A549 (cell line): ENCODE data around the gene SORCS2. TPM values are rescaled to one million over a fixed set of nuclear protein-coding genes. Genes with fewer than 3 reads are reported as not detected.

Source experiments
- ATAC-seq, 2 experiments: fragments of 200-7000 bp in 1 of 2; fragments of >200 bp in 1 of 2; cut with Nextera tagmentation in 1 of 2; cut with Tn5 transposase in 1 of 2; 3 replicates each; pipeline versions ENCODE4 v1.8.0 to v1.9.1; 2018 to 2020; ENCODE audit warnings: mild to moderate bottlenecking in 1 of 2, moderate library complexity in 1 of 2
- CTCF ChIA-PET: fragments of 300-600 bp; sonication (Branson Sonifier 250); formaldehyde crosslinking; extraction: SDS; loops from one replicate; lab custom pipeline; 2021; ENCODE audit warnings: antibody characterized with exemption, inconsistent platforms; lab: Yijun Ruan, JAX
- POLR2A ChIA-PET: fragments of 350-600 bp; formaldehyde crosslinking; extraction: SDS; loops from one replicate; lab custom pipeline; 2021; ENCODE audit warnings: antibody characterized with exemption, inconsistent platforms; lab: Yijun Ruan, JAX
- DNase-seq, 2 experiments: peaks; one replicate each; pipeline versions ENCODE4 v3.0.0 to v3.0.0-alpha.2; 2011 to 2016; ENCODE audit warnings: low read depth in 1 of 2, low spot score in 1 of 2
- FAIRE-seq: peaks from 2 replicates; lab custom pipeline; 2011; peaks lifted over from hg19 to GRCh38; lab: Jason Lieb, UNC
- H3K27ac ChIP-seq, 2 experiments: fragments of >200 bp; sonication (Bioruptor Twin); formaldehyde crosslinking; 3 replicates each; pipeline ENCODE4 v1.5.1; 2016 to 2017
- H3K4me1 ChIP-seq: fragments of >200 bp; sonication (Bioruptor Twin); formaldehyde crosslinking; 3 replicates; pipeline ENCODE4 v1.6.1; 2016
- H3K4me2 ChIP-seq: fragments of >200 bp; sonication (Bioruptor Twin); formaldehyde crosslinking; 3 replicates; pipeline ENCODE4 v1.6.1; 2016
- H3K4me3 ChIP-seq: fragments of >200 bp; sonication (Bioruptor Twin); formaldehyde crosslinking; 3 replicates; pipeline ENCODE4 v1.5.1; 2016
- H3K9me3 ChIP-seq: fragments of >200 bp; sonication (Bioruptor Twin); formaldehyde crosslinking; 3 replicates; pipeline ENCODE4 v1.6.1; 2016
- CBX2 ChIP-seq: fragments of 200-600 bp; sonication (generic); IDR thresholded peaks from 2 replicates; pipeline ENCODE4 v1.6.1; 2016; ENCODE audit warnings: low read depth, mild to moderate bottlenecking, borderline replicate concordance
- CBX8 ChIP-seq: fragments of 200-600 bp; sonication (generic); IDR thresholded peaks from 2 replicates; pipeline ENCODE4 v1.6.1; 2016
- CEBPB ChIP-seq, 2 experiments: fragments of >200 bp in 1 of 2; sonication (Bioruptor Twin) in 1 of 2; formaldehyde crosslinking in 1 of 2; IDR thresholded peaks; 2 replicates each; pipeline ENCODE4 v1.6.1; 2012 to 2016
- CHD2 ChIP-seq: fragments of 150-350 bp; IDR thresholded peaks from 2 replicates; pipeline ENCODE4 v1.6.1; 2014; ENCODE audit warnings: low read length; ENCODE audit not compliant: partially characterized antibody
- E2F6 ChIP-seq: IDR thresholded peaks from 2 replicates; pipeline ENCODE4 v1.6.1; 2012; ENCODE audit warnings: low read depth, borderline replicate concordance
- ELK1 ChIP-seq: fragments of 150-350 bp; IDR thresholded peaks from 2 replicates; pipeline ENCODE4 v1.6.1; 2014; ENCODE audit warnings: low read depth, mild to moderate bottlenecking, low read length
- FOSL2 ChIP-seq, 2 experiments: fragments of 450-650 bp in 1 of 2; fragments of >200 bp in 1 of 2; sonication (Bioruptor Twin) in 1 of 2; formaldehyde crosslinking; IDR thresholded peaks; 2 replicates each; pipeline versions ENCODE4 v1.5.0 to v1.6.1; 2016 to 2020; ENCODE audit warnings: mild to moderate bottlenecking in 1 of 2, moderate library complexity in 1 of 2
- GATA3 ChIP-seq: IDR thresholded peaks from 2 replicates; pipeline ENCODE4 v1.6.1; 2012; ENCODE audit warnings: borderline replicate concordance
- HES2 ChIP-seq: fragments of >200 bp; sonication (Bioruptor Twin); formaldehyde crosslinking; IDR thresholded peaks from 2 replicates; pipeline ENCODE4 v1.6.1; 2016
- JUNB ChIP-seq: fragments of >200 bp; sonication (Bioruptor Twin); formaldehyde crosslinking; IDR thresholded peaks from 2 replicates; pipeline ENCODE4 v1.6.1; 2016
- KDM5A ChIP-seq: fragments of 200-600 bp; sonication (generic); IDR thresholded peaks from 2 replicates; pipeline ENCODE4 v1.6.1; 2016; ENCODE audit warnings: antibody characterized with exemption, mild to moderate bottlenecking
- MAFK ChIP-seq: fragments of 450-650 bp; IDR thresholded peaks from 2 replicates; pipeline ENCODE4 v1.6.1; 2014; ENCODE audit not compliant: partially characterized antibody
- MAZ ChIP-seq: fragments of 150-350 bp; IDR thresholded peaks from 2 replicates; pipeline ENCODE4 v1.6.1; 2014; ENCODE audit warnings: antibody characterized with exemption, low read depth, low read length, borderline replicate concordance
- NFE2L2 ChIP-seq: fragments of 150-350 bp; conservative IDR thresholded peaks from 2 replicates; pipeline ENCODE4 v1.6.1; 2014; ENCODE audit warnings: low read length
- POLR2AphosphoS2 ChIP-seq: conservative IDR thresholded peaks from 2 replicates; pipeline ENCODE4 v1.6.1; 2012; ENCODE audit warnings: low read length, improper control_type of control experiment, inconsistent platforms
- RARB ChIP-seq: fragments of 250-450 bp; sonication (Bioruptor Pico); IDR thresholded peaks from 2 replicates; pipeline ENCODE4 v1.8.0; 2021; ENCODE audit warnings: mild to moderate bottlenecking, moderate library complexity
- SREBF2 ChIP-seq: fragments of 450-650 bp; IDR thresholded peaks from 2 replicates; pipeline ENCODE4 v1.6.1; 2014; ENCODE audit warnings: mild to moderate bottlenecking, moderate library complexity
- ZFP36 ChIP-seq: fragments of 450-650 bp; IDR thresholded peaks from 2 replicates; pipeline ENCODE4 v1.6.1; 2014; ENCODE audit warnings: borderline replicate concordance; ENCODE audit not compliant: partially characterized antibody
- ZNF302 ChIP-seq: fragments of 250-450 bp; sonication (Bioruptor Pico); IDR thresholded peaks from 2 replicates; pipeline ENCODE4 v1.9.0; 2021; ENCODE audit warnings: inconsistent platforms, mild to moderate bottlenecking, moderate library complexity
- ZSCAN20 ChIP-seq: fragments of 250-450 bp; sonication (Bioruptor Pico); IDR thresholded peaks from 2 replicates; pipeline ENCODE4 v1.8.0; 2022; ENCODE audit warnings: mild to moderate bottlenecking, moderate library complexity
- WGBS: methylation state at CpG from one replicate; pipeline ENCODE4 v1.1.6; 2017; ENCODE audit errors: missing lambda C conversion rate; 5-methylcytosine and 5-hydroxymethylcytosine counted together
- polyA plus RNA-seq, 4 experiments: library from polyadenylated mRNA; depleted of rRNA in 3 of 4; stranded (reverse); fragments of >200 nt; fragmentation: RNase III in 1 of 4; extraction: RNeasy Plus Mini Kit Qiagen cat#74134 plus additional on column Dnase treatment in 1 of 4; gene quantifications; 2 replicates in 3 of 4; 3 replicates in 1 of 4; pipeline ENCODE4 v1.2.3, GENCODE V29; 2011 to 2017
- TF ChIP-seq, protein P1 (sequence below): IDR thresholded peaks from 2 replicates; pipeline ENCODE4 v1.6.1; 2012
- TF ChIP-seq, protein P2 (sequence below): fragments of 250-450 bp; sonication (Bioruptor Pico); IDR thresholded peaks from 2 replicates; pipeline ENCODE4 v1.5.0; 2021; ENCODE audit warnings: mild to moderate bottlenecking, moderate library complexity, borderline replicate concordance
- TF ChIP-seq, protein P3 (sequence below): fragments of >200 bp; sonication (Bioruptor Twin); formaldehyde crosslinking; IDR thresholded peaks from 3 replicates; pipeline ENCODE4 v1.5.1; 2016

Gene SORCS2
- polyA plus RNA-seq, 2 of the 4 experiments (the other 2 are of a cell fraction), result 1.4 to 4.6 TPM

DNA sequence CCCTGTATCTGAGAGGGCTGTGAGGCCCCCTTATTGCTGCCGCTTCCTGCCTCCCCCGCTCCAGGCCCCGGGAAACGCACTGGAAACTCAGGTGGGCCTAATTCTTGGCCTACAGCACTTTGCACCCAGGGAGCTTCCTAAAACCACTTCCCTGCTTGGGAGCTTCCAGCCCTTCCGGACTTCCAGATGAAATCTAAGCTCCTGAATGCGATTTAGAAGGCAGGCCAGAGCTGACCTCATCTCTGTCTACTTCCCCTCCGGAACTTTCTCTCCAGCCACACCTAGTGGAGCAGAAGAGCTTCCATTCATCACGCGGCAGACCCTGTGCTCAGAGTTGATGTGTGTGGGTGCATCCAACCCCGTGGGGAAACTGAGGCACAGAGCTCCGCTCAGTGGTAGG is 84.2 kb downstream of the SORCS2 start:
- no peak overlapping the region for H3K27ac ChIP-seq
- H3K4me1 ChIP-seq, result no peaks in the 10 kb centered on the region
- H3K4me3 ChIP-seq, result no peak overlapping the region
- WGBS, result 81% methylated on average over 9 of the region's 11 CpGs
- ATAC-seq, result no peak
- ChIA-PET POLR2A (no interaction called here), CTCF (interaction anchor here (0.6 to 2.0 kb wide), 6 partner anchors 10 to 819 kb away, joined by 3 to 8 read pairs (median 6); partner anchors contain the start of gene SORCS2)
- TF ChIP-seq ZSCAN20 (CRISPR knock-in tag) (no peak), ELK1 (no peak), FOSL2 (IDR thresholded peaks at IDR 0.05) (no peak), FOSL2 (CRISPR knock-in tag; IDR thresholded peaks at IDR 0.05) (no peak), CEBPB (IDR thresholded peaks at IDR 0.05) (no peak), E2F6 (no peak), ZFP36 (no peak), CBX8 (no peak), SREBF2 (no peak), CBX2 (no peak), NFE2L2 (no peak), HES2 (no peak), MAZ (no peak), CHD2 (no peak), JUNB (no peak)
- TF ChIP-seq, protein P1, sequence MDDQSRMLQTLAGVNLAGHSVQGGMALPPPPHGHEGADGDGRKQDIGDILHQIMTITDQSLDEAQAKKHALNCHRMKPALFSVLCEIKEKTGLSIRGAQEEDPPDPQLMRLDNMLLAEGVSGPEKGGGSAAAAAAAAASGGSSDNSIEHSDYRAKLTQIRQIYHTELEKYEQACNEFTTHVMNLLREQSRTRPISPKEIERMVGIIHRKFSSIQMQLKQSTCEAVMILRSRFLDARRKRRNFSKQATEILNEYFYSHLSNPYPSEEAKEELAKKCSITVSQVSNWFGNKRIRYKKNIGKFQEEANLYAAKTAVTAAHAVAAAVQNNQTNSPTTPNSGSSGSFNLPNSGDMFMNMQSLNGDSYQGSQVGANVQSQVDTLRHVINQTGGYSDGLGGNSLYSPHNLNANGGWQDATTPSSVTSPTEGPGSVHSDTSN, result no peak
- TF ChIP-seq, protein P2, sequence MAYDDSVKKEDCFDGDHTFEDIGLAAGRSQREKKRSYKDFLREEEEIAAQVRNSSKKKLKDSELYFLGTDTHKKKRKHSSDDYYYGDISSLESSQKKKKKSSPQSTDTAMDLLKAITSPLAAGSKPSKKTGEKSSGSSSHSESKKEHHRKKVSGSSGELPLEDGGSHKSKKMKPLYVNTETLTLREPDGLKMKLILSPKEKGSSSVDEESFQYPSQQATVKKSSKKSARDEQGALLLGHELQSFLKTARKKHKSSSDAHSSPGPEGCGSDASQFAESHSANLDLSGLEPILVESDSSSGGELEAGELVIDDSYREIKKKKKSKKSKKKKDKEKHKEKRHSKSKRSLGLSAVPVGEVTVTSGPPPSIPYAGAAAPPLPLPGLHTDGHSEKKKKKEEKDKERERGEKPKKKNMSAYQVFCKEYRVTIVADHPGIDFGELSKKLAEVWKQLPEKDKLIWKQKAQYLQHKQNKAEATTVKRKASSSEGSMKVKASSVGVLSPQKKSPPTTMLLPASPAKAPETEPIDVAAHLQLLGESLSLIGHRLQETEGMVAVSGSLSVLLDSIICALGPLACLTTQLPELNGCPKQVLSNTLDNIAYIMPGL (CRISPR knock-in tag), result no peak
- DNase-seq, result no peak
- H3K4me2 ChIP-seq, result no peak overlapping the region
- FAIRE-seq, result no peak
- no peaks in the 10 kb centered on the region for H3K9me3 ChIP-seq

DNA sequence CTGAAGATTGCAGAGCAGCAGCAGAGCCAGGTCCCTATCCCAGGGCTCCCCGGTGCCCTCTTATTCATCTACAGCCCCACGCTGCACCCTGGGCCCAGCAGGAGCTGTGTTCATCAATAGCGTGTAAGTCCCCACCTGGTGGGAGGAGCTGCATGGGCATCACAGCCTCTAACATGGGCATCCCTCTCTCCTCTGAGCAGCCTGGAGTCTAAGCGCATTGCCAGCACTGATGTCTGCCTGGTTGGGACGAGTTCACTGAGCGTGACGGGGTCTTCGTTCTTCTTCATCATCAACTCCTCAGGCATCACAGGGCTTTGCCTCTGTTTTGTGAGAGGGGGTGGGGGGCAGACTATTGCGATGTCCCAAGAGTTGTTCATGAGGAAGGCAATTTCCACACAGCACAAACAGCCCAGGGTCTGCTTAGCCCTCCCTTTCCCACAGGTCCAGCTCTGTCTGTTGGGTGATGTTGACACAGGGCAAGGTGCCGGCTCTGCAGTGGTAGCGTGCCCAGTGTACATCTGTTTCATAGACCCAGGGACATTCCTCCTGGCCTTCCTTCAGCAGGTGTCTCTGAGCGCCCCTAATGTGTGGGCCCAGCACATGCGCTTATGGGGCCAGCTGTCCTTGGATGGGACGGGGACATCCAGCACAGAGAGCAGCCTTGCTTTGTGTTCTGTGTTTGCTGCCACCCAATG is 85.9 kb downstream of the SORCS2 start:
- no peak for FAIRE-seq
- DNase-seq, result no peak
- 74% methylated on average over 8 of the region's 14 CpGs for WGBS
- CTCF ChIA-PET, result interaction anchor here (0.7 to 2.0 kb wide), 4 partner anchors 9 to 84 kb away, joined by 3 to 7 read pairs (median 4); no protein-coding TSS in a partner anchor
- H3K4me1 ChIP-seq, result no peaks in the 10 kb centered on the region
- H3K4me3 ChIP-seq, result no peak overlapping the region
- no peak for TF ChIP-seq POLR2AphosphoS2
- TF ChIP-seq MAFK, result no peak
- TF ChIP-seq RARB (CRISPR knock-in tag), result no peak
- no peak for TF ChIP-seq KDM5A
- TF ChIP-seq ZNF302 (CRISPR knock-in tag), result no peak
- TF ChIP-seq GATA3, result no peak
- TF ChIP-seq, protein P3, sequence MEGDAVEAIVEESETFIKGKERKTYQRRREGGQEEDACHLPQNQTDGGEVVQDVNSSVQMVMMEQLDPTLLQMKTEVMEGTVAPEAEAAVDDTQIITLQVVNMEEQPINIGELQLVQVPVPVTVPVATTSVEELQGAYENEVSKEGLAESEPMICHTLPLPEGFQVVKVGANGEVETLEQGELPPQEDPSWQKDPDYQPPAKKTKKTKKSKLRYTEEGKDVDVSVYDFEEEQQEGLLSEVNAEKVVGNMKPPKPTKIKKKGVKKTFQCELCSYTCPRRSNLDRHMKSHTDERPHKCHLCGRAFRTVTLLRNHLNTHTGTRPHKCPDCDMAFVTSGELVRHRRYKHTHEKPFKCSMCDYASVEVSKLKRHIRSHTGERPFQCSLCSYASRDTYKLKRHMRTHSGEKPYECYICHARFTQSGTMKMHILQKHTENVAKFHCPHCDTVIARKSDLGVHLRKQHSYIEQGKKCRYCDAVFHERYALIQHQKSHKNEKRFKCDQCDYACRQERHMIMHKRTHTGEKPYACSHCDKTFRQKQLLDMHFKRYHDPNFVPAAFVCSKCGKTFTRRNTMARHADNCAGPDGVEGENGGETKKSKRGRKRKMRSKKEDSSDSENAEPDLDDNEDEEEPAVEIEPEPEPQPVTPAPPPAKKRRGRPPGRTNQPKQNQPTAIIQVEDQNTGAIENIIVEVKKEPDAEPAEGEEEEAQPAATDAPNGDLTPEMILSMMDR, result no peak
- no peak for TF ChIP-seq JUNB
- no peak for ATAC-seq
- H3K9me3 ChIP-seq, result no peaks in the 10 kb centered on the region
- no peak overlapping the region for H3K4me2 ChIP-seq
- POLR2A ChIA-PET, result no interaction called here
- no peak overlapping the region for H3K27ac ChIP-seq
